Breast epithelium (tissue), 3 donors: ENCODE data around the gene USP3.

Experiments used
- CTCF ChIP-seq, 3 donors: fragments of 450-650 bp; IDR thresholded peaks; one replicate each; pipeline ENCODE4 v1.5.1; 2016 to 2017; ENCODE audit warnings: antibody characterized with exemption in 3 of 3, mild to moderate bottlenecking in 3 of 3, moderate library complexity in 3 of 3
- POLR2A ChIP-seq: fragments of 450-650 bp; IDR thresholded peaks from one replicate; pipeline ENCODE4 v1.6.1; 2016; ENCODE audit warnings: antibody characterized with exemption, mild to moderate bottlenecking, moderate library complexity

GRCh38 chr15:63476229-63476632, 28.2 kb upstream of the USP3 start:
- TF ChIP-seq CTCF (IDR thresholded peaks at IDR 0.05) (no peak), POLR2A (no peak)
